ENCODE measurements around the gene IL1R1.
"Not testable (repeated sequence)": the region's sequence is repeated elsewhere in the genome, so short reads cannot be mapped to it uniquely, and the experiment has no call there.

The IL1R1 gene

GRCh38 chr2:102141970-102142828 lies at the start of gene IL1R1:
Gene IL1R1 (plus strand): TSS chr2:102142746. CDS start chr2:102157725, 14,979 bp downstream.
- peak; percentile 72 for DNase-seq (ENCODE audit: low read depth)

GRCh38 chr2:102093662-102094061 lies 48.9 kb upstream of the IL1R1 start:
- no peak for DNase-seq (ENCODE audit: low read depth)

- DNase-seq (ENCODE audit: low read depth) = peak; percentile 51
Observed at GRCh38 chr2:102094917-102095316, 47.6 kb upstream of the IL1R1 start.

GRCh38 chr2:102096103-102096502 lies 46.4 kb upstream of the IL1R1 start:
- no peak for DNase-seq (ENCODE audit: low read depth)

- DNase-seq (ENCODE audit: low read depth) = no peak
Observed at GRCh38 chr2:102098756-102099155, 43.8 kb upstream of the IL1R1 start.

- no peak for DNase-seq (ENCODE audit: low read depth)
Observed at GRCh38 chr2:102099536-102100298, 42.8 kb upstream of the IL1R1 start.

GRCh38 chr2:102100371-102101096 lies 42.0 kb upstream of the IL1R1 start:
- DNase-seq (ENCODE audit: low read depth) = no peak

GRCh38 chr2:102101097-102101848 lies 41.3 kb upstream of the IL1R1 start:
- no peak for DNase-seq (ENCODE audit: low read depth)

- DNase-seq (ENCODE audit: low read depth) = no peak
Observed at GRCh38 chr2:102101849-102102635, 40.5 kb upstream of the IL1R1 start.

GRCh38 chr2:102102636-102102948 lies 40.0 kb upstream of the IL1R1 start:
- DNase-seq (ENCODE audit: low read depth) = not testable (repeated sequence)

- DNase-seq (ENCODE audit: low read depth) = no peak
Observed at GRCh38 chr2:102103284-102103683, 39.3 kb upstream of the IL1R1 start.

GRCh38 chr2:102103992-102104871 lies 38.3 kb upstream of the IL1R1 start:
- DNase-seq (ENCODE audit: low read depth) = peak; percentile 87

GRCh38 chr2:102106133-102106556 lies 36.4 kb upstream of the IL1R1 start:
- no peak for DNase-seq (ENCODE audit: low read depth)

GRCh38 chr2:102106813-102107740 lies 35.5 kb upstream of the IL1R1 start:
- not testable (repeated sequence) for DNase-seq (ENCODE audit: low read depth)

GRCh38 chr2:102107741-102108070 lies 34.8 kb upstream of the IL1R1 start:
- DNase-seq (ENCODE audit: low read depth) = peak; percentile 43

GRCh38 chr2:102109016-102109415 lies 33.5 kb upstream of the IL1R1 start:
- no peak for DNase-seq (ENCODE audit: low read depth)

GRCh38 chr2:102110171-102110570 lies 32.4 kb upstream of the IL1R1 start:
- no peak for DNase-seq (ENCODE audit: low read depth)

GRCh38 chr2:102110596-102111334 lies 31.8 kb upstream of the IL1R1 start:
- no peak for DNase-seq (ENCODE audit: low read depth)

Measured in stromal cell of bone marrow (primary cell).